HG02763 (cell line): ENCODE measurements around the gene C10orf143.
"Not testable (repeated sequence)": the region's sequence is repeated elsewhere in the genome, so short reads cannot be mapped to it uniquely, and the experiment has no call there.

Experiments
- ATAC-seq: cut with Tn5 transposase; IDR thresholded peaks from one replicate; pipeline ENCODE4 v1.9.1; 2021; ENCODE audit warnings: mild to moderate bottlenecking, moderate library complexity; ENCODE audit not compliant: unreplicated experiment

The C10orf143 gene

GRCh38 chr10:130037169-130037661 is 73.4 kb downstream of the C10orf143 start:
- no peak for ATAC-seq

GRCh38 chr10:130036296-130037065 is 74.1 kb downstream of the C10orf143 start:
- no peak for ATAC-seq

- ATAC-seq: no peak
Observed at GRCh38 chr10:130029209-130029608, 81.4 kb downstream of the C10orf143 start.

- no peak for ATAC-seq
Observed at GRCh38 chr10:130028465-130028819, 82.2 kb downstream of the C10orf143 start.

- no peak for ATAC-seq
Observed at GRCh38 chr10:130027716-130028464, 82.7 kb downstream of the C10orf143 start.

GRCh38 chr10:130026670-130027456 is 83.8 kb downstream of the C10orf143 start:
- ATAC-seq: no peak

GRCh38 chr10:130025811-130026485 is 84.7 kb downstream of the C10orf143 start:
- ATAC-seq: no peak

GRCh38 chr10:130025326-130025725 is 85.3 kb downstream of the C10orf143 start:
- no peak for ATAC-seq

- no peak for ATAC-seq
Observed at GRCh38 chr10:130024779-130025325, 85.8 kb downstream of the C10orf143 start.

GRCh38 chr10:130024326-130024725 is 86.3 kb downstream of the C10orf143 start:
- ATAC-seq: not testable (repeated sequence)

GRCh38 chr10:130023454-130024230 is 87.0 kb downstream of the C10orf143 start:
- ATAC-seq: no peak

- no peak for ATAC-seq
Observed at GRCh38 chr10:130022511-130023299, 87.9 kb downstream of the C10orf143 start.

GRCh38 chr10:130022086-130022485 is 88.5 kb downstream of the C10orf143 start:
- no peak for ATAC-seq

- ATAC-seq: no peak
Observed at GRCh38 chr10:130021383-130021950, 89.2 kb downstream of the C10orf143 start.

GRCh38 chr10:130020651-130021382 is 89.8 kb downstream of the C10orf143 start:
- ATAC-seq: no peak

- ATAC-seq: no peak
Observed at GRCh38 chr10:130018730-130019185, 91.9 kb downstream of the C10orf143 start.

GRCh38 chr10:130018265-130018664 is 92.4 kb downstream of the C10orf143 start:
- ATAC-seq: no peak

GRCh38 chr10:130017631-130018022 is 93.0 kb downstream of the C10orf143 start:
- no peak for ATAC-seq
